Ovary (tissue), 9 donors: ENCODE measurements around the gene NHERF1. TPM values are rescaled to one million over a fixed set of nuclear protein-coding genes. Genes with fewer than 3 reads are reported as not detected.

ENCODE experiments used
- DNase-seq, 5 donors: peaks; one replicate each; pipeline ENCODE4 v3.0.0-alpha.2; 2019 to 2020
- H3K27ac ChIP-seq, 2 donors: fragments of 200-600 bp; one replicate each; pipeline versions ENCODE4 v1.5.1 to v1.8.0; 2019 to 2022
- H3K27me3 ChIP-seq: fragments of 200-600 bp; one replicate; pipeline ENCODE4 v1.8.0; 2022
- H3K36me3 ChIP-seq: fragments of 200-600 bp; sonication (generic); one replicate; pipeline ENCODE4 v1.5.1; 2019
- H3K4me1 ChIP-seq: one replicate; pipeline ENCODE4 v1.8.1; 2013; ENCODE audit warnings: mild to moderate bottlenecking, moderate library complexity; ENCODE audit not compliant: insufficient read depth
- H3K4me3 ChIP-seq: fragments of 200-600 bp; sonication (generic); one replicate; pipeline ENCODE4 v1.5.1; 2017
- H3K9me3 ChIP-seq, 2 donors: fragments of 200-600 bp in 1 of 2; sonication (generic) in 1 of 2; one replicate each; pipeline versions ENCODE4 v1.5.1 to v1.8.1; 2013 to 2019; ENCODE audit warnings: mild to moderate bottlenecking in 1 of 2, moderate library complexity in 1 of 2
- EP300 ChIP-seq: sonication (generic); formaldehyde crosslinking; IDR thresholded peaks from one replicate; pipeline ENCODE4 v1.6.1; 2017; ENCODE audit warnings: antibody characterized with exemption
- POLR2A ChIP-seq: fragments of 450-650 bp; IDR thresholded peaks from one replicate; pipeline ENCODE4 v1.6.1; 2017; ENCODE audit warnings: antibody characterized with exemption, mild to moderate bottlenecking, moderate library complexity
- WGBS, 3 donors: extraction: QIAGEN DNeasy Blood & Tissue Kit in 1 of 3; methylation state at CpG; one replicate each; pipeline versions ENCODE4 v1.1.5 to v1.1.7; 2013 to 2017; 5-methylcytosine and 5-hydroxymethylcytosine counted together
- intact Hi-C, 4 donors: fragments of 100-400 bp; cut with DNase I; formaldehyde crosslinking; loops; one replicate each; pipeline versions ENCODE4 v1.11.0 to v1.15.1; 2022 to 2023
- polyA plus RNA-seq, 2 donors: library from polyadenylated mRNA; stranded (reverse); fragments of 200-250 nt in 1 of 2; fragments of 350-450 nt in 1 of 2; fragmentation: Illumina TruSeq in 1 of 2; extraction: RNeasy Lipid Tissue Mini Kit (QIAGEN cat#74804) in 1 of 2; gene quantifications; one replicate each; pipeline ENCODE4 v1.2.3, GENCODE V29; 2013 to 2014
- total RNA-seq, 7 donors: library from RNA; depleted of rRNA in 2 of 7; stranded (reverse); fragments of >200 nt in 2 of 7; fragmentation: NEBNext Ultra II Directional in 3 of 7; extraction: Animal tissue kit (Norgen Biotek cat#: 25700) in 3 of 7; gene quantifications; one replicate each; pipeline versions ENCODE4 v1.1.0 to v1.2.4, GENCODE V29; 2016 to 2023
- TF ChIP-seq, protein P1 (sequence below), 3 donors: fragments of 450-650 bp in 2 of 3; fragments of 200-600 bp in 1 of 3; IDR thresholded peaks; one replicate each; pipeline versions ENCODE4 v1.5.1 to v1.8.0; 2016 to 2022; ENCODE audit warnings: antibody characterized with exemption in 3 of 3, mild to moderate bottlenecking in 1 of 3
- donor health status: DM: no; HTN: no; CAD: no; lungs with moderate emphysema.
- donor health status: DM: no; HTN: no; CAD: no.
- donor health status: Bipolar disorder and iron deficiency.
- donor health status: DM: yes; HTN: yes; CAD: no.
- donor health status: DM: no; HTN: no; CAD: no.
- donor health status: DM: yes; HTN: yes; CAD: no.

The NHERF1 gene
- total and polyA plus RNA-seq, 9 donors: 12.1 to 101 (median 21.0) TPM

DNA sequence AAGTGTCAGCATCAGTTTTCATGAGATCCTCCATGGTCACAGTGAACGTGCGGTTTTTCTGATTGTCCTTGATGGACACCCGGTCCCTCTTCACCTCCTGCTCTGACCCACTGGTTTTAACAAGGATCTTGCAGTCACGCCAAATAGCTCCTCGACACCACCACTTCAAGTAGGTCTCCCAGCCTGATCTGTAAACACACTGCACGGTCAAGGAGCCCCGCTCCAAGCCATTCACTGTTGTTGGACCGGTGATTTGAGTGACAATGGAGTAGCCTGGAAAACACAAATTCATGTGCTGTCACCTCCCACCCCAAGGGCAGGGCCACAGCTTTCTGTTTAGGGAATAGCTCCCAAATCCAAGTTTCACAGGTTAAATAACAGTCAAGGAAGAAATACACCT, 43.9 kb upstream of the NHERF1 start:
- Histone ChIP-seq H3K9me3 (no peaks in the 10 kb centered on the region), H3K4me3 (no peak overlapping the region), H3K4me1 (no peaks in the 10 kb centered on the region), H3K27ac (no peak overlapping the region), H3K27me3 (no peaks in the 10 kb centered on the region), H3K36me3 (no peaks in the 10 kb centered on the region)
- intact Hi-C loops: no loop called here
- 77 to 87% (median 86%) methylated on average over 8 of the region's 8 CpGs for WGBS, 3 donors
- no peak for DNase-seq
- TF ChIP-seq EP300: no peak
- TF ChIP-seq, protein P1, sequence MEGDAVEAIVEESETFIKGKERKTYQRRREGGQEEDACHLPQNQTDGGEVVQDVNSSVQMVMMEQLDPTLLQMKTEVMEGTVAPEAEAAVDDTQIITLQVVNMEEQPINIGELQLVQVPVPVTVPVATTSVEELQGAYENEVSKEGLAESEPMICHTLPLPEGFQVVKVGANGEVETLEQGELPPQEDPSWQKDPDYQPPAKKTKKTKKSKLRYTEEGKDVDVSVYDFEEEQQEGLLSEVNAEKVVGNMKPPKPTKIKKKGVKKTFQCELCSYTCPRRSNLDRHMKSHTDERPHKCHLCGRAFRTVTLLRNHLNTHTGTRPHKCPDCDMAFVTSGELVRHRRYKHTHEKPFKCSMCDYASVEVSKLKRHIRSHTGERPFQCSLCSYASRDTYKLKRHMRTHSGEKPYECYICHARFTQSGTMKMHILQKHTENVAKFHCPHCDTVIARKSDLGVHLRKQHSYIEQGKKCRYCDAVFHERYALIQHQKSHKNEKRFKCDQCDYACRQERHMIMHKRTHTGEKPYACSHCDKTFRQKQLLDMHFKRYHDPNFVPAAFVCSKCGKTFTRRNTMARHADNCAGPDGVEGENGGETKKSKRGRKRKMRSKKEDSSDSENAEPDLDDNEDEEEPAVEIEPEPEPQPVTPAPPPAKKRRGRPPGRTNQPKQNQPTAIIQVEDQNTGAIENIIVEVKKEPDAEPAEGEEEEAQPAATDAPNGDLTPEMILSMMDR (IDR thresholded peaks at IDR 0.05): no peak
- TF ChIP-seq POLR2A: no peak

DNA sequence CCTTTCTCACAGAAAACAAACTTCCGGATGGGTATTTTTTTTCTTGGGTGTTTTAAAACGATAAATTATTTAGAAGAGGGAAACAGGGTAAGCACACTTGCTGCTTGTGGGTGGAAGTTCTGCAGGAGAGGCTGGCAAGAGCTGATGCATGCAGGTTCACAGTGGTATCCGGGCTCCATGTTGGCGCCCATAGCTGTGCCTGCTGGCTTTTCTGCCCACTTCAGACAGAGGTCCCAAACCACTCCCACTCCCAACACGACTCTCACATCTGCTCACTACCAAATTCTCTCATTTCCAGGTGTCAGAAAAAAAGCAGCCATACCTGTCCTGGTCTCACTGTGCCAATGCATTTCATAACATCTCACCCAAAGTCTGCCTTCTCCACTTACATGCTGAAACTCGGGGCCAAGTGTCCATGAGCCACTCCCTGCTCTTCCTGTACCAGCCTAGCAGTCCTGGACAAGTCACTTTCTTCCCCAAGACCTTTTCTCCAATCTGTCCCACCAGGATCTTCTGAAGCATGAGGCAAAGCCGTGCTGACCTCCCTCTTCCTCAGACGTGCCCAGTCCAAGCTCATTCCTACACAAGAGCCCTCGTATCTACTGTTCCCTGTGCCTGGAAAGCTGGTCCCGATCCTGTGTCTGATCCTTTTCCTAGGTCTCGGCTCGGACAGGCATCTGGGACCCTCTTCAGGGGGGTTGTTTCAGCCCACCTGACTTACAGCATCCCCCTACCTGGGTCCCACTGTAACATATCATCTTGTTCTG, 37.2 kb upstream of the NHERF1 start:
- H3K4me1 ChIP-seq: no peaks in the 10 kb centered on the region
- no peaks in the 10 kb centered on the region for H3K27me3 ChIP-seq
- H3K4me3 ChIP-seq: no peak overlapping the region
- TF ChIP-seq, protein P1 (IDR thresholded peaks at IDR 0.05): no peak
- TF ChIP-seq EP300: no peak
- TF ChIP-seq POLR2A: no peak
- no peak for DNase-seq
- no peaks in the 10 kb centered on the region for H3K9me3 ChIP-seq
- H3K27ac ChIP-seq: no peak overlapping the region
- intact Hi-C loops: no loop called here
- H3K36me3 ChIP-seq: no peaks in the 10 kb centered on the region
- WGBS, 3 donors: 51 to 60% (median 59%) methylated on average over 12 of the region's 12 CpGs

DNA sequence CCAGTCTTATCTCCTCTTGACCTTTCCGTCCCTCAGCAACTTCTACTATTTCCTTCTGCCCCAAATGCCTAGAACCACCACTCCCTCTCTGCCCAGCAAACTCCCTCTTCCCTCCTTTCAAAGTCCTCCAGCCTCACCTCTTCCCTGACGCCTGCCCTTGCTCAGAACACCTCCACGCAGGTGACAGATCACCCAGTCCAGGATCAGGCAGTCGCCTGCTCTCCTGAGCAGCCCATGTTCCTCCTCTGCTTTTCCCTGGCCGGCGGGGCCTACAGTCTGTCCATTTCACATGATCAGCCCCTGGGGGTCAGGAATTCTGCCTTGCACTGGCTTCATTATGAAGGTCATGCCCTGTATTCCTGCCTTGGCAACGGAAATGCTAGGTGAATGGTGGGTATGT, 36.1 kb upstream of the NHERF1 start:
- WGBS, 3 donors: 66 to 71% (median 68%) methylated on average over 7 of the region's 7 CpGs
- intact Hi-C loops: no loop called here
- Histone ChIP-seq H3K27me3 (no peaks in the 10 kb centered on the region), H3K9me3 (no peaks in the 10 kb centered on the region), H3K27ac (no peak overlapping the region), H3K4me1 (no peaks in the 10 kb centered on the region), H3K4me3 (no peak overlapping the region), H3K36me3 (no peaks in the 10 kb centered on the region)
- no peak for TF ChIP-seq POLR2A
- TF ChIP-seq, protein P1 (IDR thresholded peaks at IDR 0.05): no peak
- no peak for DNase-seq

DNA sequence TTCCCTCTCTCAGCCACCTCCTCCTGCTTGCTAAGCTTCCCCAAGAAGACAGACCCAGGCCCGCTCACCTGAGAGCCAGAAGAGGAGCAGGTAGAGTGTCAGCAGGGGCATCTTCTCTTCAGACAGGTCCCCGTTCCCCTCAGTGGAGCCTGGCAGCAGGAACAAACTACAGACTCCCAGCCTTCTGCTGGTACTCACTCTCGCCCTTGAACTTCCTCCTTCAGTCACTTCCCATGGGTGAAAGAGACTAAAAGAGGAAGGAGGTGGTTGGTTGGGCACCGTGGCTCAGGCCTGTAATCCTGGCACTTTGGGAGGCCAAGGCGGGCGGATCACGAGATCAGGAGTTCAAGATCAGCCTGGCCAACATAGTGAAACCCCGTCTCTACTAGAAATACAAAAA, 35.7 kb upstream of the NHERF1 start, which contains the start of gene CD300LF:
CD300LF (minus strand) TSS at position 168 of the 400 bp plus-strand sequence; CDS start at position 111, 57 bp downstream.
- H3K27me3 ChIP-seq: no peaks in the 10 kb centered on the region
- H3K4me3 ChIP-seq: no peak within 1 kb of the TSS
- intact Hi-C loops: no loop called here

More for the DNA sequence above, 35.7 kb upstream of the NHERF1 start, which contains the start of gene CD300LF:
- TF ChIP-seq, protein P1 (IDR thresholded peaks at IDR 0.05): no peak
- TF ChIP-seq EP300 (no peak), POLR2A (no peak)
- H3K9me3 ChIP-seq: no peaks in the 10 kb centered on the region
- no peaks in the 10 kb centered on the region for H3K36me3 ChIP-seq
- H3K27ac ChIP-seq: no peak within 1 kb of the TSS
- WGBS, 3 donors: 77 to 83% (median 78%) methylated on average over 8 of the region's 8 CpGs
- no peaks in the 10 kb centered on the region for H3K4me1 ChIP-seq
- DNase-seq: no peak
